Astrocyte (in vitro differentiated cells and primary cell): Measurements from ENCODE around the gene PKHD1. TPM values are rescaled to one million over a fixed set of nuclear protein-coding genes. Genes with fewer than 3 reads are reported as not detected.

ENCODE experiments used
- DNase-seq: peaks from one replicate; pipeline ENCODE4 v3.0.0-alpha.2; 2010; ENCODE audit warnings: low read depth
- FAIRE-seq: peaks from 2 replicates; lab custom pipeline; 2011; peaks lifted over from hg19 to GRCh38; lab: Jason Lieb, UNC
- H2AFZ ChIP-seq: 2 replicates; pipeline ENCODE4 v1.6.0; 2012; ENCODE audit warnings: low read depth, low read length, inconsistent platforms
- H3K27ac ChIP-seq: 2 replicates; pipeline ENCODE4 v1.5.1; 2011; ENCODE audit warnings: low read depth, low read length, inconsistent platforms
- H3K27me3 ChIP-seq: 2 replicates; pipeline ENCODE4 v1.6.0; 2011; ENCODE audit warnings: low read length, inconsistent platforms; ENCODE audit not compliant: insufficient read depth
- H3K36me3 ChIP-seq: 2 replicates; pipeline ENCODE4 v1.5.1; 2011; ENCODE audit warnings: low read length, inconsistent platforms; ENCODE audit not compliant: insufficient read depth
- H3K4me1 ChIP-seq: 2 replicates; pipeline ENCODE4 v1.5.1; 2011; ENCODE audit warnings: low read length, inconsistent platforms; ENCODE audit not compliant: insufficient read depth
- H3K4me2 ChIP-seq: 2 replicates; pipeline ENCODE4 v1.6.0; 2012; ENCODE audit warnings: low read length, inconsistent platforms
- H3K4me3 ChIP-seq: 2 replicates; pipeline ENCODE4 v1.5.1; 2011; ENCODE audit warnings: low read depth, mild to moderate bottlenecking, low read length, inconsistent platforms; ENCODE audit not compliant: insufficient read depth
- H3K79me2 ChIP-seq: 2 replicates; pipeline ENCODE4 v1.6.0; 2012; ENCODE audit warnings: mild to moderate bottlenecking, low read length, inconsistent platforms; ENCODE audit not compliant: insufficient read depth
- H3K9ac ChIP-seq: 2 replicates; pipeline ENCODE4 v1.6.0; 2012; ENCODE audit warnings: mild to moderate bottlenecking, low read length, inconsistent platforms
- H3K9me3 ChIP-seq: 2 replicates; pipeline ENCODE4 v1.5.1; 2012; ENCODE audit warnings: low read depth, mild to moderate bottlenecking, low read length, inconsistent platforms; ENCODE audit not compliant: insufficient read depth
- H4K20me1 ChIP-seq: 2 replicates; pipeline ENCODE4 v1.6.0; 2012; ENCODE audit warnings: low read length, inconsistent platforms; ENCODE audit not compliant: insufficient read depth
- H3K27ac Mint-ChIP-seq: one replicate; pipeline ENCODE4 v1.8.0; 2021; ENCODE audit warnings: mild to moderate bottlenecking, mixed read lengths; ENCODE audit not compliant: unreplicated experiment
- H3K27me3 Mint-ChIP-seq: one replicate; pipeline ENCODE4 v1.8.0; 2021; ENCODE audit warnings: low read depth, mixed read lengths; ENCODE audit not compliant: unreplicated experiment
- H3K36me3 Mint-ChIP-seq: one replicate; pipeline ENCODE4 v1.8.0; 2021; ENCODE audit warnings: low read depth, mixed read lengths; ENCODE audit not compliant: unreplicated experiment
- H3K4me1 Mint-ChIP-seq: one replicate; pipeline ENCODE4 v1.8.0; 2021; ENCODE audit warnings: low read depth, mixed read lengths; ENCODE audit not compliant: unreplicated experiment
- H3K4me3 Mint-ChIP-seq: one replicate; pipeline ENCODE4 v1.8.0; 2021; ENCODE audit warnings: mild to moderate bottlenecking, moderate library complexity, mixed read lengths; ENCODE audit not compliant: unreplicated experiment
- H3K9me3 Mint-ChIP-seq: one replicate; pipeline ENCODE4 v1.8.0; 2021; ENCODE audit warnings: mild to moderate bottlenecking, mixed read lengths; ENCODE audit not compliant: unreplicated experiment
- CTCF ChIP-seq: IDR thresholded peaks from 2 replicates; pipeline ENCODE4 v1.5.1; 2011; ENCODE audit warnings: low read depth, mild to moderate bottlenecking, inconsistent platforms, low read length, moderate library complexity; ENCODE audit not compliant: insufficient read depth
- EZH2 ChIP-seq: IDR thresholded peaks from 2 replicates; pipeline ENCODE4 v1.6.1; 2012; ENCODE audit warnings: mild to moderate bottlenecking, low read length, inconsistent platforms; ENCODE audit not compliant: insufficient read depth
- total RNA-seq: library from RNA; stranded (reverse); gene quantifications from 2 replicates; pipeline ENCODE4 v1.2.1, GENCODE V29; 2021

The PKHD1 gene
- total RNA-seq, 1 donor from 2014 or later, result 0.16 TPM

DNA sequence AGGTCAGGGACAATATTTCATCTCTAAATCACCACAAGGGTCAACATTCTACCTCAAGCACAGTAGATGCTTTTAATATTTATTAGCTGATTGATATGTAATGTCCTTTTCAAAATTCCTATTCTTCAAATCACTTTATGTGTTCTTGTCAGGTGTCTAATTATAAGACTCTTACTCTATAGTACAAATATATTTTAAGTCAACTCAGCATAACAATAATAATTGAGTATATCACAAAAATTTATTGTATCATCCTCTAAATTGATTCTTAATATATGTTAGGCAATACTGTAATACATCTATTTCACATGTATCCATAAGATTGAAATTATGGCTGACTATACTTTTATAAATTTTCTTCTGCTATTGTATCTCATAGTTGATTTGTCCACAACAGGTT is 423.9 kb downstream of the PKHD1 start:
- Histone ChIP-seq H4K20me1 (no peaks in the 10 kb centered on the region), H3K36me3 (no peaks in the 10 kb centered on the region), H3K9ac (no peak overlapping the region), H3K9me3 (no peaks in the 10 kb centered on the region), H3K4me3 (no peak overlapping the region), H3K4me2 (no peak overlapping the region), H3K79me2 (no peaks in the 10 kb centered on the region), H3K4me1 (no peaks in the 10 kb centered on the region), H2AFZ (no peak overlapping the region), H3K27ac (no peak overlapping the region), H3K27me3 (no peaks in the 10 kb centered on the region)
- H3K27ac Mint-ChIP-seq, result no peak overlapping the region
- DNase-seq, result no peak
- no peak for FAIRE-seq
- TF ChIP-seq EZH2 (no peak), CTCF (no peak)
- no peaks in the 10 kb centered on the region for H3K36me3 Mint-ChIP-seq
- H3K4me3 Mint-ChIP-seq, result no peak overlapping the region
- H3K9me3 Mint-ChIP-seq, result no peaks in the 10 kb centered on the region
- H3K27me3 Mint-ChIP-seq, result no peaks in the 10 kb centered on the region
- H3K4me1 Mint-ChIP-seq, result no peaks in the 10 kb centered on the region

DNA sequence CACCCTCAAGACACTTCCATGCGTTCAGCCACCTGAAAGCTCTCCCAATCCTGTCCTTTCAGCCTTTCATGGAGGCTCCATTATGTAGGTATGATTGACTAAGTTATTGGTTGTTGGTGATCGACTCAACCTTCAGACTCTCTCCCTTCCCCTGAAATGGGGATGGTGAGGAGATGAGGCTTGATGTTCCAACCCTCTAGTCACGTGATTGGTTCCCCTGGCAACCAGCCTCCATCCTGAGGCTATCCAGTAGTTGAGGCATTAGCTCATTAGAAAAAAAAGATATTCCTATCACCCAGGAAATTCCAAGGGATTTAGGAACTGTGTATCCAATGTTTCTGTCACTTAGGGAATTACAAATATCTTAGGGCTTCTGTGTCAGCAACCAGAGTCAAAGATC is 426.6 kb downstream of the PKHD1 start:
- Mint-ChIP-seq H3K4me1 (no peaks in the 10 kb centered on the region), H3K9me3 (peaks cover 2% of the 10 kb centered on the region), H3K27ac (no peak overlapping the region), H3K4me3 (no peak overlapping the region), H3K36me3 (no peaks in the 10 kb centered on the region), H3K27me3 (no peaks in the 10 kb centered on the region)
- no peak overlapping the region for H3K4me3 ChIP-seq
- H3K27ac ChIP-seq, result no peak overlapping the region
- no peaks in the 10 kb centered on the region for H3K79me2 ChIP-seq
- no peak overlapping the region for H3K4me2 ChIP-seq
- H3K36me3 ChIP-seq, result no peaks in the 10 kb centered on the region
- H3K9ac ChIP-seq, result no peak overlapping the region
- no peak overlapping the region for H2AFZ ChIP-seq
- no peaks in the 10 kb centered on the region for H3K4me1 ChIP-seq
- DNase-seq, result no peak
- no peaks in the 10 kb centered on the region for H3K9me3 ChIP-seq
- FAIRE-seq, result no peak
- H3K27me3 ChIP-seq, result no peaks in the 10 kb centered on the region
- TF ChIP-seq CTCF, result no peak
- TF ChIP-seq EZH2, result no peak
- no peaks in the 10 kb centered on the region for H4K20me1 ChIP-seq

DNA sequence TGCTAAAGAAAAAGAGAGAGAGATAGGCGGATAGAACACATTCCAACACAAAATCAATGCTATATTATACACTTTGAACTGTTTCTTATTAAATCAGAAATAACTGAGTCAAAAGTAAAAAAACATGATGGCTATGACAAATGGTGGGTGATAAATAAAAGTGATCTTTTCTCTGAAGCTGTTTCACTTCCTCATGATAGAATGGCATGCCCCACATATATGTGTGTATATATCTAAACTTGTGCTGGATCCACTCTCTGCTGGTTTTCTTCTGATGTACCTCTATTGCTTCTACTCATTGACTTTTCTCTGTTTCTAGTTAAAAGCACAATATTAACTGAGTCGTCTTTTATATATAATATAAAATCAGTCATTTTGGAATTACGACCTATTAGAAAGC is 429.9 kb downstream of the PKHD1 start:
- no peak overlapping the region for H3K4me3 Mint-ChIP-seq
- Histone ChIP-seq H3K27me3 (no peaks in the 10 kb centered on the region), H3K4me2 (no peak overlapping the region), H3K79me2 (no peaks in the 10 kb centered on the region), H3K9me3 (no peaks in the 10 kb centered on the region), H3K36me3 (no peaks in the 10 kb centered on the region), H2AFZ (no peak overlapping the region), H3K4me1 (no peaks in the 10 kb centered on the region), H3K9ac (no peak overlapping the region), H3K4me3 (no peak overlapping the region), H4K20me1 (no peaks in the 10 kb centered on the region), H3K27ac (no peak overlapping the region)
- peaks cover 6% of the 10 kb centered on the region for H3K4me1 Mint-ChIP-seq
- TF ChIP-seq CTCF (no peak), EZH2 (no peak)
- FAIRE-seq, result no peak
- H3K9me3 Mint-ChIP-seq, result peaks cover 2% of the 10 kb centered on the region
- H3K36me3 Mint-ChIP-seq, result no peaks in the 10 kb centered on the region
- H3K27ac Mint-ChIP-seq, result no peak overlapping the region
- H3K27me3 Mint-ChIP-seq, result no peaks in the 10 kb centered on the region
- DNase-seq, result no peak
